H9 (cell line): Measurements from ENCODE around the gene ZFPM1. TPM values are rescaled to one million over a fixed set of nuclear protein-coding genes. Genes with fewer than 3 reads are reported as not detected.

Source experiments
- DNase-seq: peaks from one replicate; pipeline ENCODE4 v3.0.0-alpha.2; 2017
- H2AFZ ChIP-seq: one replicate; pipeline ENCODE4 v1.6.1; 2013; ENCODE audit warnings: mild to moderate bottlenecking, low read length, control low read depth, moderate library complexity
- H2AK5ac ChIP-seq: 2 replicates; pipeline ENCODE4 v1.6.1; 2013; ENCODE audit warnings: low read length, control low read depth, mixed read lengths; ENCODE audit not compliant: insufficient read length
- H2BK120ac ChIP-seq: one replicate; pipeline ENCODE4 v1.6.1; 2013; ENCODE audit warnings: low read depth, mild to moderate bottlenecking, low read length, control low read depth, inconsistent platforms; ENCODE audit not compliant: poor library complexity, severe bottlenecking
- H2BK12ac ChIP-seq: 2 replicates; pipeline ENCODE4 v1.6.1; 2013; ENCODE audit warnings: low read length, control low read depth, mixed read lengths, low read depth; ENCODE audit not compliant: insufficient read length
- H2BK15ac ChIP-seq: 2 replicates; pipeline ENCODE4 v1.6.1; 2013; ENCODE audit warnings: low read depth, low read length, control low read depth
- H2BK20ac ChIP-seq: one replicate; pipeline ENCODE4 v1.6.1; 2013; ENCODE audit warnings: low read depth, mild to moderate bottlenecking, low read length, control low read depth, inconsistent platforms; ENCODE audit not compliant: poor library complexity, severe bottlenecking
- H2BK5ac ChIP-seq: 2 replicates; pipeline ENCODE4 v1.6.1; 2013; ENCODE audit warnings: low read length, control low read depth, mixed read lengths; ENCODE audit not compliant: insufficient read length
- H3K14ac ChIP-seq: 2 replicates; pipeline ENCODE4 v1.6.1; 2013; ENCODE audit warnings: low read length, control low read depth; ENCODE audit not compliant: insufficient read depth
- H3K18ac ChIP-seq: 2 replicates; pipeline ENCODE4 v1.6.1; 2013; ENCODE audit warnings: low read depth, mild to moderate bottlenecking, mixed read lengths, low read length, control low read depth; ENCODE audit not compliant: insufficient read length
- H3K23ac ChIP-seq: 2 replicates; pipeline ENCODE4 v1.6.1; 2013; ENCODE audit warnings: low read length, control low read depth, mixed read lengths, low read depth; ENCODE audit not compliant: insufficient read length
- H3K23me2 ChIP-seq: 2 replicates; pipeline ENCODE4 v1.6.1; 2013; ENCODE audit warnings: low read depth, mild to moderate bottlenecking, mixed read lengths, low read length, control low read depth; ENCODE audit not compliant: insufficient read length, poor library complexity, severe bottlenecking
- H3K27ac ChIP-seq: 2 replicates; pipeline ENCODE4 v1.5.1; 2013; ENCODE audit warnings: low read length, control low read depth, mixed read lengths, low read depth; ENCODE audit not compliant: insufficient read length
- H3K27me3 ChIP-seq: 2 replicates; pipeline ENCODE4 v1.6.1; 2013; ENCODE audit warnings: low read length, control low read depth, inconsistent platforms; ENCODE audit not compliant: insufficient read depth
- H3K4ac ChIP-seq: 2 replicates; pipeline ENCODE4 v1.6.1; 2013; ENCODE audit warnings: low read depth, mild to moderate bottlenecking, control low read depth, inconsistent platforms, low read length, moderate library complexity
- H3K4me1 ChIP-seq: 2 replicates; pipeline ENCODE4 v1.6.1; 2013; ENCODE audit warnings: low read length, control low read depth, inconsistent platforms; ENCODE audit not compliant: insufficient read depth
- H3K4me2 ChIP-seq: 2 replicates; pipeline ENCODE4 v1.6.1; 2013; ENCODE audit warnings: low read length, control low read depth, mixed read lengths; ENCODE audit not compliant: insufficient read length, insufficient read depth
- H3K56ac ChIP-seq: 2 replicates; pipeline ENCODE4 v1.6.1; 2013; ENCODE audit warnings: low read depth, mild to moderate bottlenecking, mixed read lengths, low read length, control low read depth; ENCODE audit not compliant: insufficient read length
- H3K79me1 ChIP-seq: 2 replicates; pipeline ENCODE4 v1.6.1; 2013; ENCODE audit warnings: low read depth, mild to moderate bottlenecking, moderate library complexity, low read length, control low read depth, inconsistent platforms; ENCODE audit not compliant: insufficient read depth, poor library complexity, severe bottlenecking
- H3K79me2 ChIP-seq: 2 replicates; pipeline ENCODE4 v1.6.1; 2013; ENCODE audit warnings: low read length, control low read depth, inconsistent platforms; ENCODE audit not compliant: insufficient read depth
- H3K9ac ChIP-seq: 2 replicates; pipeline ENCODE4 v1.6.1; 2013; ENCODE audit warnings: low read length, control low read depth, mixed read lengths; ENCODE audit not compliant: insufficient read length; ENCODE audit errors: extremely low read depth
- H3K9me3 ChIP-seq: one replicate; pipeline ENCODE4 v1.6.1; 2013; ENCODE audit warnings: low read depth, low read length, inconsistent platforms; ENCODE audit not compliant: control insufficient read depth
- H3T11ph ChIP-seq: one replicate; pipeline ENCODE4 v1.6.1; 2013; ENCODE audit warnings: mild to moderate bottlenecking, low read length, control low read depth, inconsistent platforms
- H4K20me1 ChIP-seq: one replicate; pipeline ENCODE4 v1.6.1; 2013; ENCODE audit not compliant: control insufficient read depth, insufficient read length, insufficient read depth
- H4K5ac ChIP-seq: 2 replicates; pipeline ENCODE4 v1.6.1; 2013; ENCODE audit warnings: low read depth, mild to moderate bottlenecking, mixed read lengths, low read length, control low read depth; ENCODE audit not compliant: insufficient read length
- H4K8ac ChIP-seq: replicated peaks from 2 replicates; pipeline ENCODE4 v1.6.1; 2013; ENCODE audit warnings: low read length, control low read depth, mixed read lengths, low read depth; ENCODE audit not compliant: insufficient read length
- H4K91ac ChIP-seq: 2 replicates; pipeline ENCODE4 v1.6.1; 2013; ENCODE audit warnings: low read depth, mild to moderate bottlenecking, moderate library complexity, mixed read lengths, low read length, control low read depth; ENCODE audit not compliant: insufficient read length
- H3K27ac Mint-ChIP-seq, 3 experiments: 2 replicates in 2 of 3; 3 replicates in 1 of 3; pipeline ENCODE4 v1.8.0; 2020 to 2021; ENCODE audit warnings: mixed read lengths in 3 of 3, mild to moderate bottlenecking in 1 of 3, moderate library complexity in 1 of 3
- H3K27me3 Mint-ChIP-seq: 2 replicates; pipeline ENCODE4 v1.8.0; 2021; ENCODE audit warnings: low read depth, mild to moderate bottlenecking, moderate library complexity, mixed read lengths
- H3K36me3 Mint-ChIP-seq, 3 experiments: 2 replicates in 2 of 3; 3 replicates in 1 of 3; pipeline ENCODE4 v1.8.0; 2020 to 2021; ENCODE audit warnings: low read depth in 3 of 3, mixed read lengths in 3 of 3; ENCODE audit not compliant: insufficient read depth in 1 of 3
- H3K4me1 Mint-ChIP-seq, 2 experiments: 2 replicates each; pipeline ENCODE4 v1.8.0; 2020; ENCODE audit warnings: mixed read lengths in 2 of 2
- H3K4me3 Mint-ChIP-seq, 2 experiments: 2 replicates in 1 of 2; 3 replicates in 1 of 2; pipeline ENCODE4 v1.8.0; 2020 to 2021; ENCODE audit warnings: mild to moderate bottlenecking in 2 of 2, mixed read lengths in 2 of 2, moderate library complexity in 1 of 2
- H3K9me3 Mint-ChIP-seq, 2 experiments: 2 replicates in 1 of 2; 3 replicates in 1 of 2; pipeline ENCODE4 v1.8.0; 2020; ENCODE audit warnings: mild to moderate bottlenecking in 2 of 2, mixed read lengths in 2 of 2, moderate library complexity in 1 of 2
- WGBS: extraction: QIAGEN DNeasy Blood & Tissue Kit; methylation state at CpG from one replicate; pipeline ENCODE4 v1.1.7; 2013; ENCODE audit warnings: missing lambda C conversion rate, low lambda C conversion rate, mixed read lengths; ENCODE audit not compliant: insufficient read length; ENCODE audit errors: extremely low coverage; 5-methylcytosine and 5-hydroxymethylcytosine counted together
- total RNA-seq: library from RNA; stranded (reverse); gene quantifications from 2 replicates; pipeline ENCODE4 v1.2.1, GENCODE V29; 2021
- TF ChIP-seq, protein P1 (sequence below): fragments of 200-600 bp; sonication (generic); conservative IDR thresholded peaks from 3 replicates; pipeline ENCODE4 v1.8.0; 2021; ENCODE audit warnings: antibody characterized with exemption, mild to moderate bottlenecking

The ZFPM1 gene
- total RNA-seq, 1 experiment from 2014 or later = 3.6 TPM

DNA sequence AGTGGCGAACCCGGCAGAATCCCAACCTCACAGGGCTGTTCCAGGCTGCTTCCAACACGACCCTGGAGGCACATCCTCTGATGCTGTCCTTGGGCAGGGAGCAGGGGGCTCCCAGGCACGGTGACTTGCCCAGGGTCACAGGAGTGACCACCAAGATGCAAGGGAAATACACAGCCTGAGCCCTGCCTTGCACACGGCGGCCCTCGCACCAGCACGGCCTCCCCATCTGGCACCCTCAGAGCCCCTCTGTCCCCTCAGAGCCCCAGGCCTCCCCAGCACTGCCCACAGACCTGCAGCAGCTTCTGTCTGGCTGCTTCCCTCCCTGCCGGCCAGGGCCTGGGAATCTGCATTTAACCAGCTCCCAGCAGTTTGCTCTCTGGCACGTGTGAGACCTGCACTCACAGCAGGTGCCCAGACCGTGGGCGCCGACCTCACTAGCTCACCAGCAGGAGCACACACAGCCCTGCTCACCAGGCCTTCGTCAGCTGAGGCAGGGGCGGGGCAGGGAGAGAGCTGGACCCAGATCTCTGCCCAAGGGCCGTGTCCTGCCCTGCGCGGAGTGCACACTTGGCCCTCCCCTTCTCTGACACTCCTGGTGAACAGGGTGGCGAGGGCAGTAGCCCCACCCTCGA, 87.4 kb downstream of the ZFPM1 start:
- Histone ChIP-seq H2BK20ac (no peak overlapping the region), H2AFZ (no peak overlapping the region), H2AK5ac (no peak overlapping the region), H3K18ac (no peak overlapping the region), H3K27me3 (no peaks in the 10 kb centered on the region), H2BK5ac (no peak overlapping the region), H4K91ac (no peak overlapping the region), H2BK120ac (no peak overlapping the region), H3K27ac (no peak overlapping the region), H3K23me2 (no peaks in the 10 kb centered on the region), H3K4me2 (no peak overlapping the region), H4K8ac (no peak overlapping the region), H3K79me1 (no peaks in the 10 kb centered on the region), H3K14ac (no peak overlapping the region; the same call in 1 of the 2 replicates), H4K5ac (no peak overlapping the region), H3K56ac (no peak overlapping the region), H3K79me2 (no peaks in the 10 kb centered on the region), H3K9ac (no peak overlapping the region), H3K23ac (no peak overlapping the region), H3K4me1 (no peaks in the 10 kb centered on the region), H3K4ac (no peak overlapping the region), H2BK15ac (no peak overlapping the region), H2BK12ac (no peak overlapping the region), H4K20me1 (no peaks in the 10 kb centered on the region), H3K9me3 (no peaks in the 10 kb centered on the region), H3T11ph (no peak overlapping the region)
- Mint-ChIP-seq H3K9me3 (peaks cover 18 to 20% of the 10 kb centered on the region in 2 experiments), H3K4me3 (no peak overlapping the region), H3K36me3 (peaks cover 6 to 16% (median 11%) of the 10 kb centered on the region in 3 experiments; a peak in 5 of 7 replicates), H3K4me1 (peaks cover 2 to 41% of the 10 kb centered on the region in 2 experiments), H3K27me3 (peaks cover 50% of the 10 kb centered on the region), H3K27ac (no peak overlapping the region)
- WGBS = no CpG with 5 or more reads among the region's 20 CpGs
- no peak for DNase-seq
- TF ChIP-seq, protein P1, sequence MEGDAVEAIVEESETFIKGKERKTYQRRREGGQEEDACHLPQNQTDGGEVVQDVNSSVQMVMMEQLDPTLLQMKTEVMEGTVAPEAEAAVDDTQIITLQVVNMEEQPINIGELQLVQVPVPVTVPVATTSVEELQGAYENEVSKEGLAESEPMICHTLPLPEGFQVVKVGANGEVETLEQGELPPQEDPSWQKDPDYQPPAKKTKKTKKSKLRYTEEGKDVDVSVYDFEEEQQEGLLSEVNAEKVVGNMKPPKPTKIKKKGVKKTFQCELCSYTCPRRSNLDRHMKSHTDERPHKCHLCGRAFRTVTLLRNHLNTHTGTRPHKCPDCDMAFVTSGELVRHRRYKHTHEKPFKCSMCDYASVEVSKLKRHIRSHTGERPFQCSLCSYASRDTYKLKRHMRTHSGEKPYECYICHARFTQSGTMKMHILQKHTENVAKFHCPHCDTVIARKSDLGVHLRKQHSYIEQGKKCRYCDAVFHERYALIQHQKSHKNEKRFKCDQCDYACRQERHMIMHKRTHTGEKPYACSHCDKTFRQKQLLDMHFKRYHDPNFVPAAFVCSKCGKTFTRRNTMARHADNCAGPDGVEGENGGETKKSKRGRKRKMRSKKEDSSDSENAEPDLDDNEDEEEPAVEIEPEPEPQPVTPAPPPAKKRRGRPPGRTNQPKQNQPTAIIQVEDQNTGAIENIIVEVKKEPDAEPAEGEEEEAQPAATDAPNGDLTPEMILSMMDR = no peak
